HepG2 (cell line): ENCODE measurements around the gene KCNIP4.

Experiments
- POLR2AphosphoS5 ChIP-seq: IDR thresholded peaks from 2 replicates; pipeline ENCODE4 v1.6.1; 2012; ENCODE audit warnings: low read depth, low read length
- ZMYM2 ChIP-seq: sonication (generic); formaldehyde crosslinking; IDR thresholded peaks from 2 replicates; pipeline ENCODE4 v1.8.0; 2022; ENCODE audit warnings: mild to moderate bottlenecking, missing genetic modification reagents
- ZNF281 ChIP-seq: sonication (generic); formaldehyde crosslinking; IDR thresholded peaks from 2 replicates; pipeline ENCODE4 v1.4.0; 2020; ENCODE audit warnings: missing genetic modification reagents, borderline replicate concordance

DNA sequence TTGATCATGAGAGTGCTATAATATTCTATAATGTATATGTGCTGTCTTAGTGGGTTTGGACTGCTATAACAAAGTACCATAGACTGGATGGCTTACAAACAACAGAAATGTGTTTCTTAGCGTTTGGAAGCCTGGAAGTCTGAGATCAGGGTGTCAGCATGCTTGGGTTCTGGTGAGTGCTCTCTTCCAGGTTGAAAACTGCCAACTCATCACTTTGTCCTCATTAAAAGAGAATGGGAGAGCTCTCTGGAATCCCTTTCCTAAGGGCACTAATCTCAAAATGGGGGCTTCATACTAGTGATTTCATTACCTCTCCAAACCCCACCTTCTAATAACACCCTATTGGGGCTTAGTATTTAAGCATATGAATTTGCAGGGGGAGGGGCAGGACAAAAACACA, 33.5 kb upstream of the KCNIP4 start:
- TF ChIP-seq ZNF281 (CRISPR knock-in tag) (no peak), ZMYM2 (no peak), POLR2AphosphoS5 (no peak)
